ENCODE data around the gene GRM6. TPM values are rescaled to one million over a fixed set of nuclear protein-coding genes. Genes with fewer than 3 reads are reported as not detected.

Gene GRM6
- total RNA-seq, 1 experiment from 2014 or later: not detected

- Histone ChIP-seq H3K4me3 (ENCODE audit: insufficient read depth, low read depth, low read length) (no peak overlapping the region), H3K36me3 (replicated peaks; ENCODE audit: control insufficient read depth, insufficient read depth, low read length) (no peaks in the 10 kb centered on the region), H3K27me3 (ENCODE audit: control insufficient read depth, insufficient read depth, low read length) (no peaks in the 10 kb centered on the region)
- no peak for DNase-seq
Measured at GRCh38 chr5:178931846-178932760, 63.0 kb downstream of the GRM6 start.

Other genes starting within 250 kb of the GRM6 start
- 2.7 and 11.7 TPM in 2 replicates for gene ZNF354B, start 135.4 kb downstream of the GRM6 start, total RNA-seq (2014; rRNA removed; shearing (Covaris generic))
- gene ZFP2, start 99.4 kb downstream of the GRM6 start, total RNA-seq (2014; rRNA removed; shearing (Covaris generic)): 0.28 and 1.3 TPM in 2 replicates
- gene ZNF454, start 54.1 kb downstream of the GRM6 start, total RNA-seq (2014; rRNA removed; shearing (Covaris generic)): 0.14 and 1.3 TPM in 2 replicates
- gene ZNF879, start 28.5 kb upstream of the GRM6 start, total RNA-seq (2014; rRNA removed; shearing (Covaris generic)): 2.0 and 2.5 TPM in 2 replicates
- 0.03 and 0.07 TPM in 2 replicates for gene ZNF354C, start 65.1 kb upstream of the GRM6 start, total RNA-seq (2014; rRNA removed; shearing (Covaris generic))